ENCODE data around the gene DKC1. TPM values are rescaled to one million over a fixed set of nuclear protein-coding genes. Genes with fewer than 3 reads are reported as not detected.

The DKC1 gene
- total RNA-seq = 14.8 and 50.4 TPM in 2 replicates

DNA sequence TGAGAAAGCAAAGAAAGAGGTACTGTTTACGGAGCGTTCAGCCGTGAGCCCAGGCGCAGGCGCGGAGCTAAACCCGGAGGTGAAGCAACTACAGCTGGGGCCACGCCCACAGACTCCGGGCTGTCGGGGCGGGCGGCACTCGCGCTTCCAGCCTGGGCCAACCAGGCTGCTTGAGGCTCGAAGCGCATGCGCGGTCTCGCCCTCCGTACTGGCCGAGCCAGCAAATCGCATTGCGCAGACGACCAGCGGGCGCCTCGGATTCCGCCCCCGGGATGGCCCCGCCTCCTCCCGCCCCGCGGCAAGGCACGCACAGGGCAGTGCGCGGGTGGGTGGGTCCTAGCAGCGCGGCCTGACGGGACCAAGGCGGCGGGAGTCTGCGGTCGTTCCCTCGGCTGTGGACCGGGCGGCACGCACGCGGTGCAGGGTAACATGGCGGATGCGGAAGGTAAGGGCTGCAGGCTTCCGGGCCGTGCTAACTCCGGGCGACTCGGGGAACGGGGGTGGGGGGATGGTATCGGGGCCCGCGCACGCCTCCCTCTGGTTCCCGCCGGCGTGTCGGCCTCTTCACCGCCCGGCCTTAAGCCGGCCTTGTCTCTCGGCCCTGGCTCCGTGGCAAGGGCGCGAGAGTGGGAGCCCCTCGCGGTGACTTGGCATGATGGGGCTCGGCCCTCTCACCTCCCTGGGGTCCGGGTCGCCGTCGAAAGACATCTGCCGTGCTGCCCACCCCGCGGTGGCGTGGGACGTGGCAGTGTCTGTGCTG is at the start of gene DKC1:
DKC1 (plus strand) TSS at position 328 of the 760 bp plus-strand sequence; CDS start at position 430, 102 bp downstream.

GRCh38 chrX:154750301-154751202 is 12.1 kb upstream of the DKC1 start, which contains the start of gene GAB3:
Gene GAB3, minus strand, starts transcription at chrX:154751077. Its CDS starts 52 bp downstream, at chrX:154751025.

GRCh38 chrX:154804957-154805695 is 42.5 kb downstream of the DKC1 start, which contains the start of gene MPP1:
Gene MPP1, minus strand, starts transcription at chrX:154805485. Its CDS starts 112 bp downstream, at chrX:154805373.

Other genes starting within 250 kb of the DKC1 start
- 28.8 and 51.0 TPM in 2 replicates for gene FAM3A, start 246.6 kb upstream of the DKC1 start, total RNA-seq
- gene G6PD, start 216.0 kb upstream of the DKC1 start, total RNA-seq = 70.2 and 95.5 TPM in 2 replicates
- gene IKBKG, start 215.2 kb upstream of the DKC1 start, total RNA-seq = 15.5 and 17.6 TPM in 2 replicates
- not detected in 2 replicates for gene CTAG1A, start 177.7 kb upstream of the DKC1 start, total RNA-seq
- gene CTAG1B, start 143.6 kb upstream of the DKC1 start, total RNA-seq = not detected in 2 replicates
- gene CTAG2, start 109.3 kb upstream of the DKC1 start, total RNA-seq = 2.8 TPM in 1 of 2 replicates, not detected in the other
- 0.38 and 1.1 TPM in 2 replicates for gene GAB3, start 11.8 kb upstream of the DKC1 start, total RNA-seq
- gene MPP1, start 42.6 kb downstream of the DKC1 start, total RNA-seq = 14.2 and 15.2 TPM in 2 replicates
- not detected in 2 replicates for gene SMIM9, start 71.8 kb downstream of the DKC1 start, total RNA-seq
- 3.9 and 16.6 TPM in 2 replicates for gene F8A1, start 123.5 kb downstream of the DKC1 start, total RNA-seq